Measurements from ENCODE around the gene HHLA2. TPM values are rescaled to one million over a fixed set of nuclear protein-coding genes. Genes with fewer than 3 reads are reported as not detected.

HHLA2 gene
- total RNA-seq, 2 donors from 2014 or later = 0.43 to 1.8 TPM

GRCh38 chr3:108320746-108321350, 24.5 kb downstream of the HHLA2 start:
- ATAC-seq = no peak
- Mint-ChIP-seq H3K36me3 (peaks cover 6% of the 10 kb centered on the region in 2 donors), H3K9me3 (peaks cover 2 to 5% of the 10 kb centered on the region in 2 donors), H3K27ac (no peak overlapping the region)
- no peak for DNase-seq (ENCODE audit: low spot score in 2 of 2)

- Mint-ChIP-seq H3K36me3 (peaks cover 10 to 19% of the 10 kb centered on the region in 2 donors), H3K27ac (no peak overlapping the region), H3K9me3 (peaks cover 9 to 14% of the 10 kb centered on the region in 2 donors)
- no peak for DNase-seq (ENCODE audit: low spot score in 2 of 2)
- peak in 1 of 2 donors; percentile 50 for ATAC-seq
Observed at GRCh38 chr3:108322352-108322751, 26.0 kb downstream of the HHLA2 start.

DNA sequence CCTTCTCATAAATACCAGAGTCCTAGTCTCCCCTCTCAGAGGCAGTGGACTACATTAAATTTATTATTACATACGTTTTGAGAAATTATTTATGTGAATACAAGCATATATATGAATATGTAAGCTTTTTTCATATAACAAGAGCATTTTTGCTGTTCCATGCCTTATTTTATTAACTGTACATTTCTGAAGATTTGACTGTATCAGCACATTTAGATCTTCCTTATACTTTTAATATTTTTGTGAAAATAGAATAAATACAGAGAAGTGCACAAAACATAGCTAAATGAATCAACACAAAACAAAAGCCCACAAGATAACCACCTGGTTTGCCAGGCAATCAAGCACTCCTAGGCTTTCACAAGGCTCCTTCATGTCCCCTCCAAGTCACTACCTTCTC, 27.8 kb downstream of the HHLA2 start:
- peaks cover 10 to 22% of the 10 kb centered on the region in 2 donors for H3K36me3 Mint-ChIP-seq
- peaks cover 11 to 17% of the 10 kb centered on the region in 2 donors for H3K9me3 Mint-ChIP-seq
- H3K27ac Mint-ChIP-seq = no peak overlapping the region
- no peak for ATAC-seq
- DNase-seq (ENCODE audit: low spot score in 2 of 2) = no peak

DNA sequence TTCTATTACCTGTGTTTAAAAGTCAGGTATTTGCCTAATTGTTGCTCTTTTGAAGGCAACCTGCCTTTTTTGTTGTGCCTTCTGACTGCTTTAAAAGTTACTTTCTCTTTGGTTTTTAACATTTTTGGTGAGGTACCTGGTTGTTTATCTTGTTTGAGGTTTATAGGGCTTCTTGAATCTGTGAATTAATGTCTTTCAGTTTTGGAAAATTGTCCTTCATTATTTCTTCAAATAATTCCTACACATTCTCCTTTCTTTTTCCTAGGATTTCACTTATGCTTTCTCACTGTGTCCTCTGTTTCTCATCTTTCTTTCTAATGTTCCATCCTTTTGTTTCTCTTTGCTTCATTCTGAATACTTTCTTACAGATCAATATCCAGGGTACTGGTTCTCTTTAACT, 30.8 kb downstream of the HHLA2 start:
- DNase-seq (ENCODE audit: low spot score in 2 of 2) (no peak), ATAC-seq (no peak)
- Mint-ChIP-seq H3K36me3 (peaks cover 10 to 22% of the 10 kb centered on the region in 2 donors), H3K9me3 (peaks cover 11 to 17% of the 10 kb centered on the region in 2 donors), H3K27ac (no peak overlapping the region)

GRCh38 chr3:108328821-108329486, 32.6 kb downstream of the HHLA2 start:
- ATAC-seq (peak; percentile 40 to 67), DNase-seq (ENCODE audit: low spot score in 2 of 2) (no peak)
- Mint-ChIP-seq H3K9me3 (peaks cover 11 to 17% of the 10 kb centered on the region in 2 donors), H3K36me3 (peaks cover 10 to 22% of the 10 kb centered on the region in 2 donors), H3K27ac (peak overlapping the region in 1 of 2 donors; percentile 13)

- H3K36me3 Mint-ChIP-seq = peaks cover 10 to 22% of the 10 kb centered on the region in 2 donors
- H3K27ac Mint-ChIP-seq = peak overlapping the region; percentile 6 to 13
- H3K9me3 Mint-ChIP-seq = peaks cover 11 to 17% of the 10 kb centered on the region in 2 donors
- DNase-seq (ENCODE audit: low spot score in 2 of 2) (no peak), ATAC-seq (no peak)
Observed at GRCh38 chr3:108329508-108329907, 33.2 kb downstream of the HHLA2 start.

DNA sequence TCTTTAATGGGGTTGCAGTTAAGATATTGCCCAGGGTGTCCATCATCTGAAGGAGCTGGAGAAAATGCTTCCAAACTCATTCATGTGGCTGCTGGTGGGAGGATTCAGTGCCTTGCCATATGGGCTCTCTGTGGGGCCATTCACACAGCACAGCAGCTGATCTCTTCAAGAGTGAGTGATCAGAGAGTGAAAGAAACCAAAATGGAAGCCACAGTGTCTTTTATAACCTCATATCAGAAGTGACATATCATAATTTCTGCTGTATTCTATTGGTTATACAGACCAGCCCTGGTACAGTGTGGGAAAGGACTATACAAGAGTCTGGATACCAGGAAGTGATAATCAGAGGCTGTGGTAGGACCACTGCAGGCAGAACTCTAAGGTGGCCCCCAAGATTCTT, 33.6 kb downstream of the HHLA2 start:
- DNase-seq (ENCODE audit: low spot score in 2 of 2) (no peak), ATAC-seq (peak; percentile 56 to 64)
- Mint-ChIP-seq H3K36me3 (peaks cover 10 to 22% of the 10 kb centered on the region in 2 donors), H3K9me3 (peaks cover 11 to 17% of the 10 kb centered on the region in 2 donors), H3K27ac (peak overlapping the region; percentile 6 to 13)

GRCh38 chr3:108331792-108332191, 35.4 kb downstream of the HHLA2 start:
- Mint-ChIP-seq H3K36me3 (peaks cover 0 to 9% of the 10 kb centered on the region in 2 donors), H3K9me3 (peaks cover 4 to 8% of the 10 kb centered on the region in 2 donors), H3K27ac (no peak overlapping the region)
- ATAC-seq (peak in 1 of 2 donors; percentile 49), DNase-seq (ENCODE audit: low spot score in 2 of 2) (no peak)

DNA sequence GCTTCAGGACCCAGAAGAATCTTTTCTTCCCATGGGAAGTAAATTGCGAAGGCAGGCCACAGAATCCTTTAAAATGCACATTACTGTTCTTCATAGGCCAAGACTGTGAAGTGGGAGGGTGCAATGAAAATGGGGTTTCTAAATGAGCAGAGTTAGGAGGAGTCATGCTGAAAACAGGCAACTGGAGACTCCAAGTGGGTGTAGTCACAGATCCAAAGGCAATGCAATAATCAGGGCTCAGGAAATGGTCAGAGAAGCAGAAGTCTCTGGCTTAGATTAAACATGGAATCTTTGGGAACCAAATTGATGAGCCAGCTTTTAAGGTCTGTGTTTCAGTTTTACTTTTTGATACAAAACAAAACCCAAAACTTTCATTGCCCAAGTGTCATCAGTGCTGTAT, 37.6 kb downstream of the HHLA2 start:
- DNase-seq (ENCODE audit: low spot score in 2 of 2) (no peak), ATAC-seq (no peak)
- Mint-ChIP-seq H3K27ac (no peak overlapping the region), H3K9me3 (no peaks in the 10 kb centered on the region), H3K36me3 (no peaks in the 10 kb centered on the region)

- H3K27ac Mint-ChIP-seq = no peak overlapping the region
- ATAC-seq (no peak), DNase-seq (ENCODE audit: low spot score in 2 of 2) (no peak)
- H3K36me3 Mint-ChIP-seq = no peaks in the 10 kb centered on the region
- H3K9me3 Mint-ChIP-seq = no peaks in the 10 kb centered on the region
Observed at GRCh38 chr3:108334701-108335100, 38.4 kb downstream of the HHLA2 start.

GRCh38 chr3:108338901-108339545, 42.7 kb downstream of the HHLA2 start:
- Mint-ChIP-seq H3K9me3 (no peaks in the 10 kb centered on the region), H3K27ac (no peak overlapping the region), H3K36me3 (no peaks in the 10 kb centered on the region)
- no peak for ATAC-seq
- DNase-seq (ENCODE audit: low spot score in 2 of 2) = no peak

GRCh38 chr3:108341911-108342310, 45.6 kb downstream of the HHLA2 start:
- Mint-ChIP-seq H3K27ac (no peak overlapping the region), H3K36me3 (no peaks in the 10 kb centered on the region), H3K9me3 (no peaks in the 10 kb centered on the region)
- ATAC-seq (no peak), DNase-seq (ENCODE audit: low spot score in 2 of 2) (no peak)

DNA sequence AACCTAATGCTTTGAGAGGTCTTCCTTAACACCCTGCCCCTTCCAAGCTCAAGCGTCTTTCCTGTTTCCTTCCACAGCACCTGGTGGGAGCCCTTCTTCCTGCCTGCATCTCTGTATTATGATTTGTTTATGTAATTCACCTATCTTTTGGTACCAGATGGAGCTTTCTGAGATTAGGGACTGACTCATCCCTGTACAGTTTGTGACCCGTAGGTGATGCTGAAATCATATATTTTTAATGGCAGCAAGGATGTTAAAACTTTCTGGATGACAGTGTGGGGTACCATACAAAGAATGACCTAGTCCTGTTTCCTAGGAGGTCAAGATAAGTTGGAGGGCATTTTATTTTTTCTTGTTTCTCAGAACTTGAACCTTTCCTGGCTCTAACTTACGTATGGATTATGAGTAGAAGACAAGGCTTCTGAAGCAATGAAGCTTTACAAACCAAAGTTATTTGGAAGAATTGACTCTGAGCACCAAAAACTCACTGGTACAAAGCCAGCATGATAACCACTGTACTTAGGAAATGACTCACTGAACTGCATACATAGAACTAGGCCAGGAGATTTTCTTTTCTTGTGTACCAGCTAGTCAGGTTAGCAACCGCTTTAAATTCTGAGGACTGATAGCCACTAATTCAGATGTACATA, 46.6 kb downstream of the HHLA2 start:
- ATAC-seq (peak; percentile 82 to 94), DNase-seq (ENCODE audit: low spot score in 2 of 2) (peak in 1 of 2 donors; percentile 16)
- Mint-ChIP-seq H3K36me3 (no peaks in the 10 kb centered on the region), H3K9me3 (peaks cover 0 to 3% of the 10 kb centered on the region in 2 donors), H3K27ac (no peak overlapping the region)

DNA sequence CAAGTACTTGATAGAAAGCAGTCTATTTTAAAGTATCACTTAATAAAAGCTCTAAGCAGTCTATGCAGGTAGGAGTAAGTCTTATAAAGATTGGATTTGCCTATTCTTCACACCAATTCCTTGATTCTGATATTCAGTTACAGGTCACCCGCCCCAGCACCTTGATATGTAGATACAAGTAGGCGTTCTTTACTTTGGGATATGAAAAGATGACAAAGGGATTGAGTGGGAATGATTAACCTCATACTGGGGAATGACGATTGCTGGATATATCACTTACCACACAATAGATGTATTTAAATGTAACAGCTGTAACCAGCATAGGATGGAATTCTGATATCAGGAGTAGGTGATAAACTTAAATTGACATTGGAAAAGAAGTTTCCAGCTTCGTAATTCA, 47.1 kb downstream of the HHLA2 start:
- Mint-ChIP-seq H3K27ac (no peak overlapping the region), H3K9me3 (peaks cover 0 to 7% of the 10 kb centered on the region in 2 donors), H3K36me3 (no peaks in the 10 kb centered on the region)
- ATAC-seq (no peak), DNase-seq (ENCODE audit: low spot score in 2 of 2) (no peak)

DNA sequence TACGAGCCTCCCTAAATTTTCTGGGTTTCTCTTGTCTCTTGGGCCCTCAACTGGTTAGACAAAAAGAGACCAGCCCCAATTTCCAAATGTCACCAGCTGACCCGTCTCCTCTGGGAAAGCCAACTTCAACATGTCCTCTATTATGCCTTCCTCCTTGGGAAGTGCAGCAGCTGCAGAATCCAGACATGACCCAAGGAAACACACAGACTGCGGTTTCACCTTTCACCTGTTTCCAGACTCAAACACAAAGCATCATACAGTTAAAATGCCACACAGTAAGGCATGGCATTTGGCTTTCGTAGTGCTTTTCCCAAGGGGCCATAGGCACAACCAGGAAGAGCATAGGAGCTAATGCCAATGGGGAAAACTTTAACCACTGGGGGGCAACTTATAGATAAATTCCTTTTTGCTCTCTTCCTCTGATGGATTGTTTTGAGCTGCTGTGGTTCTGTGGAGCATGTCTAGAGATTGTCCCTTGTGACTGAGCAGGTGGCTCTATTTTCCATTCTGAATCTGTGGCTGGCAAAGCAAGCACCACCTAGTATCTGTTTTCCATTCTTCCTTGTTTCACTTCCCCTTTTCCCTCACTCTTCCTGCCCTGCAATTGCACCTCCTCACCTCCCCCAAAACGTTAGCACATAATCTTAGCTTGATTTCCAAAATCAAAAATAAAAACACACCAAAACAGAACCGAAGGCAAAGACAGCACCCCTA, 49.3 kb downstream of the HHLA2 start:
- Mint-ChIP-seq H3K9me3 (peaks cover 0 to 7% of the 10 kb centered on the region in 2 donors), H3K36me3 (no peaks in the 10 kb centered on the region), H3K27ac (no peak overlapping the region)
- ATAC-seq (no peak), DNase-seq (ENCODE audit: low spot score in 2 of 2) (no peak)

Measured in activated naive CD4-positive, alpha-beta T cell treated with anti-CD3 and anti-CD28 coated beads, Interleukin-2, amount 50 U/mL, for 72 hours (primary cell).